ENCODE results near the gene TMEM203.

DNA sequence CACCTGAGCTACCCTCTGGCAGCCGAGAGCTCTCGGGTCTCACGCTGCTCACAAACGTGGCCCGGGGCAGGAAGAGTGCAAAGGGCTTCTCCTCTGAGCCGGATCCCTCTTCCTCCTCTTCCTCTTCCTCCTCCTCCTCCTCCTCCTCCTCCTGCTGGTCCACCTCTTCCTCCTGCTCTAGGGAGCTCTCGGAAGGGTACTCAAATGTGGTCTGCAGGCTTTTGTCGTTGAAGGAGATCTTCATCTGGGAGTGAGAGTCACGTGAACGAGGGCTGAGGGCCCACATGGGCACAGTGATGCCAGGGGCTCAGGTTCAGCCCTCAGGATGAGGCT lies 13.0 kb downstream of the TMEM203 start:
- TF ChIP-seq, protein P1, sequence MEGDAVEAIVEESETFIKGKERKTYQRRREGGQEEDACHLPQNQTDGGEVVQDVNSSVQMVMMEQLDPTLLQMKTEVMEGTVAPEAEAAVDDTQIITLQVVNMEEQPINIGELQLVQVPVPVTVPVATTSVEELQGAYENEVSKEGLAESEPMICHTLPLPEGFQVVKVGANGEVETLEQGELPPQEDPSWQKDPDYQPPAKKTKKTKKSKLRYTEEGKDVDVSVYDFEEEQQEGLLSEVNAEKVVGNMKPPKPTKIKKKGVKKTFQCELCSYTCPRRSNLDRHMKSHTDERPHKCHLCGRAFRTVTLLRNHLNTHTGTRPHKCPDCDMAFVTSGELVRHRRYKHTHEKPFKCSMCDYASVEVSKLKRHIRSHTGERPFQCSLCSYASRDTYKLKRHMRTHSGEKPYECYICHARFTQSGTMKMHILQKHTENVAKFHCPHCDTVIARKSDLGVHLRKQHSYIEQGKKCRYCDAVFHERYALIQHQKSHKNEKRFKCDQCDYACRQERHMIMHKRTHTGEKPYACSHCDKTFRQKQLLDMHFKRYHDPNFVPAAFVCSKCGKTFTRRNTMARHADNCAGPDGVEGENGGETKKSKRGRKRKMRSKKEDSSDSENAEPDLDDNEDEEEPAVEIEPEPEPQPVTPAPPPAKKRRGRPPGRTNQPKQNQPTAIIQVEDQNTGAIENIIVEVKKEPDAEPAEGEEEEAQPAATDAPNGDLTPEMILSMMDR (IDR thresholded peaks at IDR 0.05): no peak
- TF ChIP-seq POLR2A (IDR thresholded peaks at IDR 0.05): no peak

Measured in lower leg skin (tissue), 3 donors.